Stimulated activated CD4-positive, alpha-beta T cell treated with anti-CD3 and anti-CD28 coated beads, Interleukin-12 subunit alpha, Interleukin-12 subunit beta, amount 100 ng/mL, for 24 hours (primary cell): ENCODE measurements around the gene NPM3.

Experiments
- DNase-seq, 2 experiments: peaks; one replicate each; pipeline ENCODE4 v3.0.0-alpha.2; 2020; ENCODE audit warnings: low read depth in 2 of 2

NPM3 gene

DNA sequence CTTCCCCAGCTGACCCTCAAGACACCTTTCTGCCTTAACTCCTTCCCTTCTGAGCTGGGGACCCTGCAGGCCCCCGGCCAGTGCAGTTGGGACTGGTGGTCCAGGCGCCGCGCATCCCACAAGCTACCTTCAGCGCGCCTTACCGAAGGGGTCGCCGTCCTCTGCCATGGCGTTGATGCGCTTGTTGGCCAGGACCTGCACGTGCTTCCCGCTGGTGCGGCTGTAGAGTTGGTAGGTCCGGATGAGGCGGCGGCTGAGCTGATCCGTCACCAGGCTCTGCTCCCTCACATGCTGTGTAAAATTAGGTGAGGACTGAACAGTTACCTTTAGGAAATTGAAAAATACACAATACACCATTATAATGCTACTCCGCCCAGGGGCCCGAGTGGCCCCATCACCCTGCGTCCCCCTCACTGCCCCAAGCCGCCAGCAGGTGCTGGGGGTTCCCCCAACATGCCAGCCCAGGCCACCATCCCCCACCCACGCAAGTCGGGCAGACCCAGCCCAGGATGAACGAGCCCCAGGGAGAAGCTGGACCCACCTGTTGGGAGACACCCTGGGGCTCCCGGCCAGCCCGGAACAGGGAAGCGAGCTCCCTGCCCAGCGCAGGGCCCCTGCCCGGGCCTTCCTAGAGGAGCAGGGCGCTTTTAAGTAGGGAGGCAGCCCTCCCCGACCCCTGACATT is 8.5 kb downstream of the NPM3 start:
- DNase-seq, result no peak

DNA sequence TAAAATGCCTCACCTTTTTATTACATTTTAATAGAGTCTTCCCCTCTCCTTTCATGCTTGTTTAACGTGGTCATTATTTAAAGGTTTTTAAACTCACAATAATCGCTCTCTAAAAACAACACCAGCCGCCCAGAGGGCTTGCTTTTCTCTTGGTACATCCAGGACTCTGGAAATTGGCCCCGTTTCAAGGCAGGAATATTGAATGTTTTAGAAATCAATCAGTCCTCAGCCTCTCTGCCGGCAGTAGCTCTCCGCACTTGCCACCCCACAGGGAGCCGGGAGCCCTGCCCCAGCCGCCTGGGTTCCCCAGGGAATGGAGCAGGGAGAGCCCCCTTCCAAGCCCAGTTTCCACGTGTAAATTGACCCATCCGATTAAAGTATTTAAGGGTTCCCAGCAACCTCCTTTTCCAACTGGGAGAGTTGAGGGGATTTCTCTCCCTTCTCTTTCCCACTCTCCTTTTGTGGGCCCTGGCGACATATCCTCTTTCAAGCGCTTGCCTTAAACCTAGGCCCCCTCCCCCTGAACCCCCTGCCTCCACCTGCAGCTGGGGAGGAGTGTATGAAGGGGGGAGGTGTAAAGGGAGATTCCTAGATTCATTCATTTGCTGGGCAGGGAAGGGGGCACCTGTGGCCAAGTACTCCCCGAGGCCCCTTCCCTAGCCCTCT is 9.2 kb downstream of the NPM3 start:
- DNase-seq, result no peak

DNA sequence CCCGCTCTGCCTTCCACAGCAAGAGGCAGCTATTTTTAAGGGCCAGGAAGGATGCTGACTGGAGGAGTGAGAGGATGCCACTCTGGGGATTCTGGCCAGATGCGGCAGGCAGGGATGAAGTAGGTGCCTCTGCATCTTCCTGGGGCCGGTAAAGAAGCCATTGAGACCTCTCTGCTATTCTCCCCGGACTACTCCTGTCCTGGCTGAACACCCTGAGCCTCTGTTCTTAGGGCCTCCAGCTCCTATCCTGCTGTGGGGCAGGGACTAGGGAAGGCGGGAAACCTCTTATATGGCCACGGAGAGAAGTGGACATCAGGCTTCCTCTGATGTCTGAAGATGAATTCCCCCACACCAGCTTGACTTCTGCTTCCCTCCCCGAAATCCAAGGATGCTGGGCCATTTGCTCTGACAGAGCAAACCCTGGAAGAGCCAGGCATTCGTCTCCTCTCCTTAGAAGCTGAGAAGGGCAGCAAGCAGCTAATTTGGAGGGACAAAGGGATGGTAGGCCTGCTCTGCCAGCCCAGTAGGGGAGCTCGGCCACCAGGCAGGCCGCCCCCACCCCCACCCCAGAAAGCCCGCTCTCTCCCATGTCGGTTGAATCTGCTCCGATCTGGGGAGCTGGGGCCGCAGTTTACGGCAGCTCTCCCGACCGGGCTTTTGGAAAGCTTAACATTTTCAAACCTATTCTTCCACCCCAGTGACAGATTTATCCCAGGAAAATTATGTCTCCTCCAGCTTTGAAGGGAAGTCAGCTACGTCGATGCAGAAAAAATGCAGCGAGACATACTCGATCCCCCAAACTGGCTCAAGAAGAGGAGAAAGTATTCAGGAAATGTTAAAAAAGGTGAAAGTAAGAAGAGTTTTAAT is 10.1 kb downstream of the NPM3 start:
- DNase-seq, result no peak

DNA sequence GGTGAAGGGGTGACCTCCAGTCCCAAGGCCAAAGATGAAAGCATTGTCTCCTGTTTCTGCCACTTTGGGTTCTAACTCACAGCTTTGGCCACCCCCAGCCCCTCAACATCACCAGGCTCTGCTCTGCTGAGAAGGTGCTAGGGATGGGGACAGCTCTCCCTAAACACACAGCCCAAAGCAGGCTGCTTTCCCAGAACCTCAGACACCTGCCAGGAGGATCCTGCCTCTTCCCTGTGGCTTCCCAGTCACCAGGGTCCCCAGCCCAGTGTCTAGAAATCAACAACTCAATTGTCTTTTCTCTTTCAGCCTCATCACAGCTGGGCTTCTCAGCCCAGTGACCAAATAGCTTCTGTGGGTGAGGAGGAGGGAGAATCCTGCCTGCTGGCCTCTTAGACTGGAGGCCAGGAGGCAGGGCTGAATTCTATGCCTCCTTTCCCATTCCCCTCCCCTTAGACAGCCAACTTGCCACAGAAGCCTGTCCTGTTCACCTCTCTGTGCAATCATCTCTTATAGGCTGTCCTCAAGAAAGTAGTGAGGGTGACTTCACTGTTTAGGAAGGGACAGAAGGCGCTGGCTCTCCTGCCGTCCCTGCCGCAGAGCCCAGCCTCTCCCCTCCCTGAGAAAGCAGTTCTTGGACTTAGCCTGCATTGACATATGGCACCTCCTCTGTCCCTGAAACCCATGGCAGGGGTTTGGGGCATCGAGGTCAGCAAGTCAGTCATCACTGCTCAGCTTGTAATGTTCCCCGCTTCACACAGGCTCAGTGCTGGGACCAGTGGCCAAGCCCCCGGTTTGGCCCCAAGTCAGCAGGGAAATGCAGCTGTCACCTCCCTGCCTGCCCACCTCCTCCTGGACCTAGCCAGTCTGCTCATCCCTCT is 11.0 kb downstream of the NPM3 start:
- DNase-seq, result no peak

DNA sequence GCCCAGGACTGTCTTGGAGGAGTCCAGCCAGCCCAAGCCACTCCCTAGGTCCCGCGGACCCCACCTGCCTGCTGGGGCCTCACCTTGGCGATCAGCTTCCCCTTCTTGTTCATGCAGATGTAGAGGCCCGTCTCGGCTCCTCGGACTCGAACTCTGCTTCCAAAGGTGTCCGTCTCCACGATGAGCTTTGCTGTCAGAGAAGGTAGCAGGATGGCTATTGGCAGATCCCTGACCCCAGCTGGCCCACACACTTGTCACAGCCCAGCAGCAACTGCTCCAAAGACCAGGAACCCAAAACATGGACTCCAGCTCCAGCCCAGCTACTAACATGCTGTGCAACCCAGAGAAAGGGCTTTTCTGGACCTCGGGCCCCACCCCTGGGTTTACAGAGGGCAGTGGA is 11.9 kb downstream of the NPM3 start:
- DNase-seq, result no peak

DNA sequence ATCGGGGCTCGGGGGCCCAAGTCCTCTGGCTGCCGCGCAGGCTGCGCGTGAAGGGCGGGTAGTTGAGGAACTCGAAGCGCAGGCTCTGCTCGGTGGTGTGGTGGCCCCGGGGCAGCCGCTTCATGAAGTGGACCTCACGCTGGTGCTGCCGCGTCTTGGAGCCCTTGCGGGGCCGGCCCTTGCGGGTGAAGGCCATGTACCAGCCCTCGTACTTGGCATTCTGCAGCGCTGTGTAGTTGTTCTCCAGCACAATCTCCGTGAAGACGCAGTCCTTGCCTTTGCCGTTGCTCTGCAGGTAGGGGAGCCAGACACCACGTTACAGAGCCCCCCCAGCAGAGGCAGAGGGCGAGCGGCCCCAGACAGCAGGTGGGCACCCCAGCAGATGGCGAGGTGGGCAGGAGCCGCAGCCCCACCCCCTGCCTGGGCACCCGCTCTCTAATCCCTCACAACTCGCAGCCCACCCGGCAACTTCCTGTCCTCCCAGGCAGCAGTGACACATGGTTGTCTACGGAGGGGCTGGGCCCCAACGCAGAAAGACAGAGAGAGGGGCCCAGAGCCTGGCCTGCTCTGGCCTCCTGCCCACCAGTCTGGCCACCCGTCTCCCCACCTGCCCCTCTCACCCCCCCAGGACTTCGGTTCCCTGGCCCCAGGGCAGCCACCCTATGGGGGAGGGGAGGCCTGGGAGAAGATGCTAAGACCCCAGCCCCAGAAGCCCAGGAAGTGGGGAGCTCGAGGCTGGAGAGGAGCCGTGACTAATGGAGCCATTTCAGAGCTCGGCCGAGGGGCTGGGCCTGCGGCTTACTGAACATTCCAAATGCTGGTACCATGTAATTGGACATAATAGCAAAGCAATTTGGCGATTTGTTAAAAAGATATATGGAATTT is 12.7 kb downstream of the NPM3 start:
- no peak for DNase-seq

DNA sequence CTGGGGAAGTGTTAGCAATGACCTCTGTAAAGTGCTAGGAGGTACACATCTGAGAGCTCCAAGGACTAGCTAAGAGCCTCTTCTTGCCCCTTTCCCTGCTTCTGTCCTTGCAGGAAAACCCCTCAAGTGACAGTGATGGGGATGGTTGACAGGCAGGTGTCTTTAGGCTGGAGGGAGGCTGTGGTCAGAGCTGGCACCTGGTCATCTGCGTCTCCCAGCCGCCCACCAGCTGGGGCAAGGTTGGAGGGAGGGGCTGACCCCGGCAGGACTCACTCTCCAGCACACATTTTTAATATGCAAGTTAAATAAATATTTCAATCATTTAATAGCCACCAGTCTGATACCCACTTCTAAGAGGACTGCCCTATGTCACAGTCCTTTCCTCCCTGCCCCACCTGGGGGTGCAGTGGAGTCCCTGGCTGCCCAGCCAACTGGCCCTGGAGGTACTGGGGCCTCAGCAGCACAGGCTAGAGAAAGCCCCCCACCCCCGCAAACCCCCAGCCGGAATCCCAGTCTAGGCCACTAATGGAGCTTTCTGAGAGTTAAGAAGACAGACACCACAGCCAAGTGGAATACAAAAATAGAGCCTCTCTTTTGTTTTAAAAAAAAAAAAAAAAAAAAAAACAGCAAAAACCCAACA is 13.6 kb downstream of the NPM3 start:
- no peak for DNase-seq

DNA sequence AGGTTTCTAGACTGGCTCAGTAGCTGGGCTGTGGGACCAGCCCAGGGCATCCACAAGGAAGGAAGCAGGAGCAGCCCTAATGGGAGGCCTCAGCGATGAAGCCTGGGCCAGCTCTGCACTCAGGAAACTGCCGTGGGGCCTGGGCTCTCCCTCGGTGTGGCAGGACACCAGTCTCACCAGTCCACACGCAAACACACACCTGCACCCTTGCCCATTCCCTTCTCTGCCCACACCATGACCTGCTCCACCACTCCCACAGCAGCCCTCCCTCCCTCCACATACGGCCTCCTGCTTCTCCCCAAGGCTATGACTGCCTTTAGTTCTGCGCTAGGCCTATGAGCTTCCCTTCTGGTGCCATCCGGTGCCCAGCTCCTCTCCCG is 14.5 kb downstream of the NPM3 start:
- DNase-seq, result no peak

DNA sequence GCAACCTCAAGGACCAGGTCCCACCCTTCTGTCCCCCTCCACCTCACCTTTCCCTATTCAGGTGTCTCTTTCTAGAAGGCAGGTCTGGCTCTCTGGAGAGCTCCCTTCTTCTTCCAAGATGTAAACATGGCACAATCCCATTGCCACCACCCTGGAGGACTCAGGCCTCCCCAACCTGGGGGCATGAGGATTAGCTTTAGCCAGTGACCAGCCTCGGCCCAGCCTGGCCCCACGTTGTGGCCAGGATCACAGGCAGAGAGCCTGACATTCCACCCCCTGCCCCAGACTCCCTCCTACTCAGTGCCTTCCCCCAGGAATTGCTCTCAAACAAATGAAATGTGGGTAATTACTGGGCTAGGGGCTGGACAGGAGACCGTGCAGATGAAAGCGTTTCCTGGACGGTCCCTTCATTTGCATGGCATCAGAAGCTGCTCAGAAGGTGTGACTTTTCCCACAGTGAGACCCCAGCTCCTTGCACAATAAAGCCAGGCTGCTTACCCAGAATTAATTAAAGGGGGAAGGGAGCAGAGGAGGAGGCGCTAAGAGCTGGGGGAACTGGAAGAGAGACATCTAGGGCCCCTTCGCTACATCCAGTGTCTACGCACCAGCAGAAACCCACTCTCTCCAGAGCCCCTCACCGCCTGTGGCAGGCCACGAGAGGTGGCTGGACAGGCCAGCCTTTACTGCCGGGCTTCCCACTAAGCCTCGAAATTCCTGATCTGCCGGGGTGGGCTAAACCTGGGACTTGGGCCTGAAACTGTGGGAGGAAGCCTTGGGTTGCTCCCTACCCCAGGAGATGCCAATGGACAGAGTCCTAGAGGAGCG is 15.1 kb downstream of the NPM3 start:
- no peak for DNase-seq

DNA sequence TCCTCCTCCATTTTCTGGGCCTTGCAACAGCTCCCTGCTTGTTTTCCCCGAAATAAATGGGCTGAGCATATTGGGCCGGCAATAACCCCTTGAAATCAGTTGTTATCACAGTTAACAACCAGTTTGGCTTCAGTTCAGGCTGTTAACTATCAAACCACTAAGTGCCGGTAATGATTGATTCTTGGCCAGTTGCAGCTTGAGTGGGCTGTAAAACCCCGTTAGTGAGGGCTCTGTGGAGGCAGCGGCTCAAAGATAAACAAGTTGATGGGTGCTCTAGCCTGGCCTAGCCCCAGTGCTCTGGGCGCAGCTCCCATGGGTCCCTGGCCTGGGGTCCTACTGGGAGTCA is 15.7 kb downstream of the NPM3 start:
- no peak for DNase-seq

DNA sequence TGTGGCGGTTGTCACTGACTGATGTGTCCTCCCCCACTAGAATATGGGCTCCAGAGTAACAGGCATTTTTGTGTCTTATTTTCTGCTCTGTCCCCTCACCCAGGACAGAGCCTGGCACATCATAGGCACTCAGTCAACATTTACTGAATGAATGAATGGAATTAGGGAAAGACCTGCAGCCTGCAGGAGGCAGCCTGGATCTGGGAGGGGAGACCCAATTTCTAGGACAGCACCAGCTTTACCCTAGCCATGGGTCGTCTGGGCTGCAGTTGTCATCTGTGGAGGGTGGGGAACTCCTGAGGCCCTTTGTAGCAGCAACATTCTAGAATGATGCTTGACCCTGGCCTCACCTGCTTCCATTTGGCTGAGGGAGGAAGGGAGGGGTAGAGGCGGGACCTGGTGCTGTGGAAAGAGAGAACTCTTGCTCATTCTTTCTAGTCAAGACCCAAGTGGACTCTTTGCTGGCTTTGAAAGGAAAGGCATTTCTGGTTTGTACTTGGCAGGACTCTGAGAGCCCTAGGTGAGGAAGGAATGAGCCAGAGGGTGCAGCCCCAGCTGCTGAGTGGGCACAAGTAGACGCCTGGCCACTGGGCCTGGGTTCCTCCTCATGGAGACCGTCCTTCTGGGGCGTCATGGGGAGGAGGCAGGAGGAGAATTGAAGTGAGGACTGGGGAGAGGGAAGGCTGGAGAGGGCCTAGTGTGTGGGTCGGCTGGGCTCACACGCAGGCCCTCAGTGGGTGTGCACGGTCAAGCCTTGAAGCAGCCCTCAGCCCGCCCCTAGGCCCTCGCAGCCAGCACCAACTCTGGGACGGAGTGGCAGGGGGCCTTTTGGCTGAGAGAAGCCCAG is 16.3 kb downstream of the NPM3 start:
- no peak for DNase-seq

DNA sequence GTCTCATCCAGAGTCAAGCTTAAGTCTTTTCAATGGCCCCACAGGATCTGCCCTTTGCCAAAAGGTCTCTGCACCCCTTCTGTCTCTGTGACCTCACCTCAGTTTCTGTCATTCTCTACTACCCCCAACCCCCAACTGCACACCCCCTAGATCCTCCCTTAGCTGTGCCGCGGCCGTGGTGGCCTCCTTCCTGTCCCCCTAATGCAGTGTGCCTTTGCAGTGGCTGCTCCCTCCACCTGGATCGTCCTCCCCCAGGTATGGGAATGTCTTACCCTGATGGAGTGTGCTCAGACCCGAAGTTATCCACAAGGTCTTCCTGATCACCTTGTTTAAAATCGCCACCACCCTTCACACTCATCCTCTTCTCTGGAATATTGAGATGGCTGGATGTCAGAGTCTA is 16.9 kb downstream of the NPM3 start:
- DNase-seq, result no peak

DNA sequence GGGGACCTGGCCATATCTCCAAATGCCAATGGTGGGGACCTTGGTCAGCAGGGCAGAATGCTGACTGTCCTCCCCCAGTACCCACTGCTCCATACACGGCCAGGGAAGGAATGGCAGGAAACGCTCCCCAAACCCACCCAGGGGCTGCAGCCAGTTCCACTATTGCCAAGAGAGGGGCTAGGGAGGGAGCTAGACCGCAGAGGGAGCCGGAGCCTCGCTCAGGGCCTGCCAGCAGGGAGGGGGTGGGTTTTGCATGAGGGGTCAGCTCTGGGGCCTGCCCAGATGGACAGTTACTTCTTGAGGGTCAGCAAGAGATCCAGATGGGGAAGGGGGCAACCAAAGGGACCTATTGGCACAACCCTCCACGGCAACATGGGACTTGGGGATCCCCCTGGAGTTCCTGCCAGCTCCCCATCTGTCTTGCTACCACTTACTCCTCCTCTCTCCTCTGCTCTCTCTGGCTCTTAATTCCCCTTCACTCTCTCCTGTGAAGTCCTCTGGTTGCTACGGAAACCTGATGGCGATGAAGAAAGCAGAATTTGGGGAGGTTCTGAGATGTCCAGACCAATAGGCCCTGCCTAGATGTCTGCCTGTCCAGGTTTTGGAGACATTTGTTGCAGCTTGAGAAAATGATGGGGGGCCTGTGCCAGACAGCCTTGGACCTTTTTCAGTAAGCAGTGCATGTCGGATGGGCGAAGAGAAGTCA is 20.0 kb downstream of the NPM3 start:
- DNase-seq, result no peak

DNA sequence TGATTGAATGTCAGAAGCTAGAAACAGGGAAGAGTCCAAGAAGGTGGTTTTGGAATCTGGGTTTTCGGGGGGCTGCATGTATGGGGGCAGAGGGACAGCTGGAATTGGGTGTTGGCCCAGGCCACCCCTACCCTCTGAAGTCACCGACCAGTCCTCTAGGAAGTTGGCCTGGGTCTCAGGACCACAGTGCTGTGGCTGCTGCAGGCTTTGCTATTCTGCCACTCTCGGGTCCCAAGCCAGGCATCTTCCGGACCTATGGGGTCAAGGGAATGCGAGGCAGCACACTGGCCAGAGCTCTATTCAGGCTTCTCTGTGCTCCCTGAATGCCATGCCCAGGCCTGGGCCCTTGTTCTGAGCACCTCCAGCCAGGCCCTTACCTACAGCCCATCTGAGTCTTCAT is 20.5 kb downstream of the NPM3 start:
- no peak for DNase-seq

DNA sequence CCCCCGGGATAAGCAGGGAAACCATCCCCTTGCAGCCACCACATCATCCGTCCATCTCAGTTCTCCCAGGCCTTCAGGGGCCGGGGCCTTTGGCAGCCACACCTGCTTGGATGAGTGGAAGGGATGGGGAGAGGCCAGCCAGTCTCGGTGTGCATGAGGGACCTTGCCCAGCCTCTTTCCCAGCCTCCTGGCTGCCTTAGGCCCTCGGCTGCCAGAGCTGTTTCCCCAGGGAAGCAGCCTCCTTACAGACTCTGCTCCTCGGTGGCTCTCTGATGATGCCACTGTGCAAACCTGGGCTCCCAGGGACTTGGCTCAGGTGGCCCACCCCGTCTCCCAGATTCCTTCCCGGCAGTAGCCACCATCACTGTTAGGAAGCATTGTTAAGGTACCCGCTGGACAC is 22.0 kb downstream of the NPM3 start:
- DNase-seq, result no peak

DNA sequence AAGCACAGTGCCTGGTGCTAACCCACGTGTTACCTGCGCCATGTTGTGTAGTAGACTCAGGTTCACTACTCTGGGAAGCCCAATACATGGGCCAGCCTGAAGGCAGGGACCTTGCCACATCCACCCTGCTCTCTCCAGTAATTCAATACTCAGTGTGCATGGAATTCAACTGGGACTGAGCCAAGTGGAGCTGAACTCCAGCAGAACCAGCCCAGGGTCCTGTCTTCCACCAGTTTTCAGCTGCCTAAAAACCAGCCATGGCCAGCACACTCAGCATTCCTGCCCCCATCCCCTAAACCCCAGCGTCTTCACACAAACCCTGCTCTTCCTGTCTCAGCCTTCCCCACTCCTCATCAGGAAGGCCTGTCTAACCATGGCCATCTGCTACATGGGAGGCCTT is 22.7 kb downstream of the NPM3 start:
- DNase-seq, result no peak

DNA sequence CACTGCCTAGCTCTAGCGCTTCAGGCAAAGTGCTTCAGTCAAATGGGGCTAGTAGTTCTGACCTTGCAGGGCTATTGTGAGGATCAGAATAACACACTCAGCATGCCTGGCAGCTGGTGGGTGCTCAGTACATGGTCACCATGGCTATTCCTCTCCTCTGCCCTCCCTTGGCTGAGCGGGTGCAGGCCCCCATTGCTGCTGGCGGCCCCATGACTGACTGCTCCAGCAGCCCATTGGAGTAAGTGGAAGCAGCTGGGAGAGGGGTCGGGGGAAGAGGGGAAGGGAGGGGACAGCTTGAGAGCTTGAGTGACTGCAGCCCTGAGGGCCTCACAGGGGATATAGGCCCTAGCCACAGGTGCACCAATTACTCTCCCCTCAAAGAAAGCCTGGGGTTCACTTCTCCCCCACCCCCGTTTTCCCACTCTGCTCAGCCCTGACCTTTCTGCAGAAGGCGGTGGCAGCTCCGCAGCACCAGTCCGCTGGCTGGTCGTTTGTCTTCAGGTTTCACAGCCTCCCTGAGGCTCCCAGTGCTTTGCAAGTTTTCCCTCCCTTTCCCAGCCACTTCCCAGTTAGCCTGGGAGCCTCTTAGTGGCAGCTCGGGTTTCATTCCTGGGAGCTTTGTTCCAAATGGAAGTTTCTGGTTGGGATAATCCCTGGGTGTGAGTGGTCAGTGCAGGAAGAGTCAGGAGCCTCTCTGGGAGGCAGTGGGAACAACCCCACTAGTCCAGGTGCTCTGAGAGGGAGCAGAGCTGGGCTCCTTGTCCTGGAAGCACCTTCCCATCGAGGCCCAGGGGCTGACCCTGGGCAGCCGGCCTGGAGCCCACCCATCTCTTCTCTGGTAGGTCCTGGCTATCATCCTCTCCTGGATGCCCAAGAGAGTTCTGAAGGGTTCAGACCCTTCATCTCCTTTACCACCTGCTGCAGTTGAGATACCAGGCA is 23.7 kb downstream of the NPM3 start:
- no peak for DNase-seq
